ENCODE results near the gene NLRX1. TPM values are rescaled to one million over a fixed set of nuclear protein-coding genes. Genes with fewer than 3 reads are reported as not detected.

Gene NLRX1
- total and polyA plus RNA-seq, 10 of the 15 experiments (the other 5 are each of a cell fraction or from before 2014, with no cell fraction given), result 0.85 to 18.5 (median 10.0) TPM

DNA sequence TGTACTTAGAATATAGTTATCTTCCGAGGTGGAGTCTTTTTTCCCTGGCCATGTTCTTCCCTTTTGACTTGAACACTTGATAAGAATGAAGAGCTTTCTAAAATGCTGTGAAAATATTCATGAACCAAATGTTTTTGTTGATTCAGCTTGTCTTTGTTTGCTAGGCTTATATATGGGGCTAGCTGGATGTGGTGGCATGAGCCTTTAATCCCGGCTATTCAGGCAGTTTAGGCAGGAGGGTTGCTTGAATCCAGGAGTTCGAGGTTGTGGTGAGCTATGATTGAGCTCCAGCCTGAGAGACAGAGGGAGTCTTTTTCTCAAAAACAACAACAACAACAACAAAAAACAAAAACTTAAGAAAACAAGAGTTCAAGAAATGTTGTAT lies 60.8 kb downstream of the NLRX1 start (continued):
- TF ChIP-seq CBX5 (IDR thresholded peaks at IDR 0.05; ENCODE audit: low read depth) (no peak), SREBF2 (IDR thresholded peaks at IDR 0.05; ENCODE audit: low read length) (no peak), MEF2B (IDR thresholded peaks at IDR 0.05; ENCODE audit: partially characterized antibody, poor library complexity, severe bottlenecking) (no peak), BCL11A (IDR thresholded peaks at IDR 0.05; ENCODE audit: low read depth, low read length) (no peak), ASH2L (IDR thresholded peaks at IDR 0.05; ENCODE audit: borderline replicate concordance, low read depth) (no peak), SMAD5 (IDR thresholded peaks at IDR 0.05; ENCODE audit: low read depth) (no peak), MYC (IDR thresholded peaks at IDR 0.05; ENCODE audit: insufficient read depth, insufficient read length, insufficient replicate concordance, low read length, severe bottlenecking) (no peak)
- TF ChIP-seq, protein P1, sequence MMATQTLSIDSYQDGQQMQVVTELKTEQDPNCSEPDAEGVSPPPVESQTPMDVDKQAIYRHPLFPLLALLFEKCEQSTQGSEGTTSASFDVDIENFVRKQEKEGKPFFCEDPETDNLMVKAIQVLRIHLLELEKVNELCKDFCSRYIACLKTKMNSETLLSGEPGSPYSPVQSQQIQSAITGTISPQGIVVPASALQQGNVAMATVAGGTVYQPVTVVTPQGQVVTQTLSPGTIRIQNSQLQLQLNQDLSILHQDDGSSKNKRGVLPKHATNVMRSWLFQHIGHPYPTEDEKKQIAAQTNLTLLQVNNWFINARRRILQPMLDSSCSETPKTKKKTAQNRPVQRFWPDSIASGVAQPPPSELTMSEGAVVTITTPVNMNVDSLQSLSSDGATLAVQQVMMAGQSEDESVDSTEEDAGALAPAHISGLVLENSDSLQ (IDR thresholded peaks at IDR 0.05), result no peak
- TF ChIP-seq, protein P2, sequence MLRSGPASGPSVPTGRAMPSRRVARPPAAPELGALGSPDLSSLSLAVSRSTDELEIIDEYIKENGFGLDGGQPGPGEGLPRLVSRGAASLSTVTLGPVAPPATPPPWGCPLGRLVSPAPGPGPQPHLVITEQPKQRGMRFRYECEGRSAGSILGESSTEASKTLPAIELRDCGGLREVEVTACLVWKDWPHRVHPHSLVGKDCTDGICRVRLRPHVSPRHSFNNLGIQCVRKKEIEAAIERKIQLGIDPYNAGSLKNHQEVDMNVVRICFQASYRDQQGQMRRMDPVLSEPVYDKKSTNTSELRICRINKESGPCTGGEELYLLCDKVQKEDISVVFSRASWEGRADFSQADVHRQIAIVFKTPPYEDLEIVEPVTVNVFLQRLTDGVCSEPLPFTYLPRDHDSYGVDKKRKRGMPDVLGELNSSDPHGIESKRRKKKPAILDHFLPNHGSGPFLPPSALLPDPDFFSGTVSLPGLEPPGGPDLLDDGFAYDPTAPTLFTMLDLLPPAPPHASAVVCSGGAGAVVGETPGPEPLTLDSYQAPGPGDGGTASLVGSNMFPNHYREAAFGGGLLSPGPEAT (IDR thresholded peaks at IDR 0.05; ENCODE audit: low read depth), result no peak
- TF ChIP-seq, protein P3, sequence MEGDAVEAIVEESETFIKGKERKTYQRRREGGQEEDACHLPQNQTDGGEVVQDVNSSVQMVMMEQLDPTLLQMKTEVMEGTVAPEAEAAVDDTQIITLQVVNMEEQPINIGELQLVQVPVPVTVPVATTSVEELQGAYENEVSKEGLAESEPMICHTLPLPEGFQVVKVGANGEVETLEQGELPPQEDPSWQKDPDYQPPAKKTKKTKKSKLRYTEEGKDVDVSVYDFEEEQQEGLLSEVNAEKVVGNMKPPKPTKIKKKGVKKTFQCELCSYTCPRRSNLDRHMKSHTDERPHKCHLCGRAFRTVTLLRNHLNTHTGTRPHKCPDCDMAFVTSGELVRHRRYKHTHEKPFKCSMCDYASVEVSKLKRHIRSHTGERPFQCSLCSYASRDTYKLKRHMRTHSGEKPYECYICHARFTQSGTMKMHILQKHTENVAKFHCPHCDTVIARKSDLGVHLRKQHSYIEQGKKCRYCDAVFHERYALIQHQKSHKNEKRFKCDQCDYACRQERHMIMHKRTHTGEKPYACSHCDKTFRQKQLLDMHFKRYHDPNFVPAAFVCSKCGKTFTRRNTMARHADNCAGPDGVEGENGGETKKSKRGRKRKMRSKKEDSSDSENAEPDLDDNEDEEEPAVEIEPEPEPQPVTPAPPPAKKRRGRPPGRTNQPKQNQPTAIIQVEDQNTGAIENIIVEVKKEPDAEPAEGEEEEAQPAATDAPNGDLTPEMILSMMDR (IDR thresholded peaks at IDR 0.05 in 2 of 3, conservative IDR thresholded peaks at IDR 0.05 in 1 of 3; ENCODE audit: control insufficient read depth in 2 of 3, extremely low read depth in 1 of 3, insufficient read depth in 1 of 3, low read depth in 3 of 3, low read length in 3 of 3), result no peak

Data from GM12878 (cell line).